H9 (cell line): ENCODE results near the gene AKT3. TPM values are rescaled to one million over a fixed set of nuclear protein-coding genes. Genes with fewer than 3 reads are reported as not detected.

ENCODE experiments used
- DNase-seq: peaks from one replicate; pipeline ENCODE4 v3.0.0-alpha.2; 2017
- H2AFZ ChIP-seq: one replicate; pipeline ENCODE4 v1.6.1; 2013; ENCODE audit warnings: mild to moderate bottlenecking, low read length, control low read depth, moderate library complexity
- H2AK5ac ChIP-seq: 2 replicates; pipeline ENCODE4 v1.6.1; 2013; ENCODE audit warnings: low read length, control low read depth, mixed read lengths; ENCODE audit not compliant: insufficient read length
- H2BK120ac ChIP-seq: one replicate; pipeline ENCODE4 v1.6.1; 2013; ENCODE audit warnings: low read depth, mild to moderate bottlenecking, low read length, control low read depth, inconsistent platforms; ENCODE audit not compliant: poor library complexity, severe bottlenecking
- H2BK12ac ChIP-seq: 2 replicates; pipeline ENCODE4 v1.6.1; 2013; ENCODE audit warnings: low read length, control low read depth, mixed read lengths, low read depth; ENCODE audit not compliant: insufficient read length
- H2BK15ac ChIP-seq: 2 replicates; pipeline ENCODE4 v1.6.1; 2013; ENCODE audit warnings: low read depth, low read length, control low read depth
- H2BK20ac ChIP-seq: one replicate; pipeline ENCODE4 v1.6.1; 2013; ENCODE audit warnings: low read depth, mild to moderate bottlenecking, low read length, control low read depth, inconsistent platforms; ENCODE audit not compliant: poor library complexity, severe bottlenecking
- H2BK5ac ChIP-seq: 2 replicates; pipeline ENCODE4 v1.6.1; 2013; ENCODE audit warnings: low read length, control low read depth, mixed read lengths; ENCODE audit not compliant: insufficient read length
- H3K14ac ChIP-seq: 2 replicates; pipeline ENCODE4 v1.6.1; 2013; ENCODE audit warnings: low read length, control low read depth; ENCODE audit not compliant: insufficient read depth
- H3K18ac ChIP-seq: 2 replicates; pipeline ENCODE4 v1.6.1; 2013; ENCODE audit warnings: low read depth, mild to moderate bottlenecking, mixed read lengths, low read length, control low read depth; ENCODE audit not compliant: insufficient read length
- H3K23ac ChIP-seq: 2 replicates; pipeline ENCODE4 v1.6.1; 2013; ENCODE audit warnings: low read length, control low read depth, mixed read lengths, low read depth; ENCODE audit not compliant: insufficient read length
- H3K23me2 ChIP-seq: 2 replicates; pipeline ENCODE4 v1.6.1; 2013; ENCODE audit warnings: low read depth, mild to moderate bottlenecking, mixed read lengths, low read length, control low read depth; ENCODE audit not compliant: insufficient read length, poor library complexity, severe bottlenecking
- H3K27ac ChIP-seq: 2 replicates; pipeline ENCODE4 v1.5.1; 2013; ENCODE audit warnings: low read length, control low read depth, mixed read lengths, low read depth; ENCODE audit not compliant: insufficient read length
- H3K27me3 ChIP-seq: 2 replicates; pipeline ENCODE4 v1.6.1; 2013; ENCODE audit warnings: low read length, control low read depth, inconsistent platforms; ENCODE audit not compliant: insufficient read depth
- H3K4ac ChIP-seq: 2 replicates; pipeline ENCODE4 v1.6.1; 2013; ENCODE audit warnings: low read depth, mild to moderate bottlenecking, control low read depth, inconsistent platforms, low read length, moderate library complexity
- H3K4me1 ChIP-seq: 2 replicates; pipeline ENCODE4 v1.6.1; 2013; ENCODE audit warnings: low read length, control low read depth, inconsistent platforms; ENCODE audit not compliant: insufficient read depth
- H3K4me2 ChIP-seq: 2 replicates; pipeline ENCODE4 v1.6.1; 2013; ENCODE audit warnings: low read length, control low read depth, mixed read lengths; ENCODE audit not compliant: insufficient read length, insufficient read depth
- H3K56ac ChIP-seq: 2 replicates; pipeline ENCODE4 v1.6.1; 2013; ENCODE audit warnings: low read depth, mild to moderate bottlenecking, mixed read lengths, low read length, control low read depth; ENCODE audit not compliant: insufficient read length
- H3K79me1 ChIP-seq: 2 replicates; pipeline ENCODE4 v1.6.1; 2013; ENCODE audit warnings: low read depth, mild to moderate bottlenecking, moderate library complexity, low read length, control low read depth, inconsistent platforms; ENCODE audit not compliant: insufficient read depth, poor library complexity, severe bottlenecking
- H3K79me2 ChIP-seq: 2 replicates; pipeline ENCODE4 v1.6.1; 2013; ENCODE audit warnings: low read length, control low read depth, inconsistent platforms; ENCODE audit not compliant: insufficient read depth
- H3K9ac ChIP-seq: 2 replicates; pipeline ENCODE4 v1.6.1; 2013; ENCODE audit warnings: low read length, control low read depth, mixed read lengths; ENCODE audit not compliant: insufficient read length; ENCODE audit errors: extremely low read depth
- H3K9me3 ChIP-seq: one replicate; pipeline ENCODE4 v1.6.1; 2013; ENCODE audit warnings: low read depth, low read length, inconsistent platforms; ENCODE audit not compliant: control insufficient read depth
- H3T11ph ChIP-seq: one replicate; pipeline ENCODE4 v1.6.1; 2013; ENCODE audit warnings: mild to moderate bottlenecking, low read length, control low read depth, inconsistent platforms
- H4K20me1 ChIP-seq: one replicate; pipeline ENCODE4 v1.6.1; 2013; ENCODE audit not compliant: control insufficient read depth, insufficient read length, insufficient read depth
- H4K5ac ChIP-seq: 2 replicates; pipeline ENCODE4 v1.6.1; 2013; ENCODE audit warnings: low read depth, mild to moderate bottlenecking, mixed read lengths, low read length, control low read depth; ENCODE audit not compliant: insufficient read length
- H4K8ac ChIP-seq: replicated peaks from 2 replicates; pipeline ENCODE4 v1.6.1; 2013; ENCODE audit warnings: low read length, control low read depth, mixed read lengths, low read depth; ENCODE audit not compliant: insufficient read length
- H4K91ac ChIP-seq: 2 replicates; pipeline ENCODE4 v1.6.1; 2013; ENCODE audit warnings: low read depth, mild to moderate bottlenecking, moderate library complexity, mixed read lengths, low read length, control low read depth; ENCODE audit not compliant: insufficient read length
- H3K27ac Mint-ChIP-seq, 3 experiments: 2 replicates in 2 of 3; 3 replicates in 1 of 3; pipeline ENCODE4 v1.8.0; 2020 to 2021; ENCODE audit warnings: mixed read lengths in 3 of 3, mild to moderate bottlenecking in 1 of 3, moderate library complexity in 1 of 3
- H3K27me3 Mint-ChIP-seq: 2 replicates; pipeline ENCODE4 v1.8.0; 2021; ENCODE audit warnings: low read depth, mild to moderate bottlenecking, moderate library complexity, mixed read lengths
- H3K36me3 Mint-ChIP-seq, 3 experiments: 2 replicates in 2 of 3; 3 replicates in 1 of 3; pipeline ENCODE4 v1.8.0; 2020 to 2021; ENCODE audit warnings: low read depth in 3 of 3, mixed read lengths in 3 of 3; ENCODE audit not compliant: insufficient read depth in 1 of 3
- H3K4me1 Mint-ChIP-seq, 2 experiments: 2 replicates each; pipeline ENCODE4 v1.8.0; 2020; ENCODE audit warnings: mixed read lengths in 2 of 2
- H3K4me3 Mint-ChIP-seq, 2 experiments: 2 replicates in 1 of 2; 3 replicates in 1 of 2; pipeline ENCODE4 v1.8.0; 2020 to 2021; ENCODE audit warnings: mild to moderate bottlenecking in 2 of 2, mixed read lengths in 2 of 2, moderate library complexity in 1 of 2
- H3K9me3 Mint-ChIP-seq, 2 experiments: 2 replicates in 1 of 2; 3 replicates in 1 of 2; pipeline ENCODE4 v1.8.0; 2020; ENCODE audit warnings: mild to moderate bottlenecking in 2 of 2, mixed read lengths in 2 of 2, moderate library complexity in 1 of 2
- CTCF ChIP-seq: fragments of 200-600 bp; sonication (generic); conservative IDR thresholded peaks from 3 replicates; pipeline ENCODE4 v1.8.0; 2021; ENCODE audit warnings: antibody characterized with exemption, mild to moderate bottlenecking
- WGBS: extraction: QIAGEN DNeasy Blood & Tissue Kit; methylation state at CpG from one replicate; pipeline ENCODE4 v1.1.7; 2013; ENCODE audit warnings: missing lambda C conversion rate, low lambda C conversion rate, mixed read lengths; ENCODE audit not compliant: insufficient read length; ENCODE audit errors: extremely low coverage; 5-methylcytosine and 5-hydroxymethylcytosine counted together
- total RNA-seq: library from RNA; stranded (reverse); gene quantifications from 2 replicates; pipeline ENCODE4 v1.2.1, GENCODE V29; 2021

AKT3 gene
- total RNA-seq, 1 experiment from 2014 or later = 27.8 TPM

GRCh38 chr1:243575070-243575469 is 275.0 kb downstream of the AKT3 start:
- H3K27ac Mint-ChIP-seq = peak overlapping the region in 2 of 3 experiments; percentile 6 to 39; a peak in 2 of 7 replicates
- Histone ChIP-seq H4K91ac (no peak overlapping the region), H3K4ac (no peak overlapping the region), H3K9me3 (no peaks in the 10 kb centered on the region), H3K27me3 (no peaks in the 10 kb centered on the region), H2AK5ac (no peak overlapping the region), H3K4me2 (no peak overlapping the region), H3K23ac (no peak overlapping the region), H3K56ac (no peak overlapping the region), H2BK120ac (no peak overlapping the region), H4K20me1 (no peaks in the 10 kb centered on the region), H2BK15ac (no peak overlapping the region), H3K4me1 (no peaks in the 10 kb centered on the region), H3K27ac (no peak overlapping the region), H2BK12ac (no peak overlapping the region), H3T11ph (no peak overlapping the region), H3K18ac (no peak overlapping the region), H3K79me2 (no peaks in the 10 kb centered on the region), H2BK5ac (no peak overlapping the region), H3K79me1 (no peaks in the 10 kb centered on the region), H3K9ac (no peak overlapping the region), H3K14ac (no peak overlapping the region), H4K8ac (no peak overlapping the region), H4K5ac (no peak overlapping the region), H3K23me2 (no peaks in the 10 kb centered on the region), H2BK20ac (no peak overlapping the region), H2AFZ (no peak overlapping the region)
- H3K27me3 Mint-ChIP-seq = no peaks in the 10 kb centered on the region
- WGBS = 100% methylated on average over 1 of the region's 2 CpGs
- peaks cover 0 to 5% of the 10 kb centered on the region in 2 experiments; a peak in 1 of 4 replicates for H3K4me1 Mint-ChIP-seq
- no peak overlapping the region for H3K4me3 Mint-ChIP-seq
- no peak for DNase-seq
- H3K36me3 Mint-ChIP-seq = peaks cover 0 to 9% (median 9%) of the 10 kb centered on the region in 3 experiments; a peak in 6 of 7 replicates
- TF ChIP-seq CTCF = no peak
- peaks cover 7 to 12% of the 10 kb centered on the region in 2 experiments; a peak in 4 of 5 replicates for H3K9me3 Mint-ChIP-seq
